Fibroblast of skin of scalp (primary cell): ENCODE measurements around the gene DHX58.

Experiments
- DNase-seq: peaks from one replicate; pipeline ENCODE4 v3.0.0-alpha.2; 2013

Gene DHX58

GRCh38 chr17:42129109-42129837 lies 16.8 kb upstream of the DHX58 start:
- DNase-seq = no peak

- no peak for DNase-seq
Measured at GRCh38 chr17:42127414-42127813, 14.9 kb upstream of the DHX58 start.

- no peak for DNase-seq
Measured at GRCh38 chr17:42126836-42127235, 14.3 kb upstream of the DHX58 start.

- DNase-seq = no peak
Measured at GRCh38 chr17:42125565-42125964, 13.1 kb upstream of the DHX58 start.

- no peak for DNase-seq
Measured at GRCh38 chr17:42124256-42124655, 11.7 kb upstream of the DHX58 start.

GRCh38 chr17:42122371-42123303 lies 10.1 kb upstream of the DHX58 start, which contains the start of gene HSPB9:
Gene HSPB9 (plus strand): TSS chr17:42122804. CDS start chr17:42122851, 47 bp downstream.
- DNase-seq = no peak

- peak; percentile 82 for DNase-seq
Measured at GRCh38 chr17:42120770-42121769, 8.6 kb upstream of the DHX58 start, which contains the start of gene KAT2A. Gene KAT2A (minus strand): TSS chr17:42121367. CDS start chr17:42121304, 63 bp downstream.

GRCh38 chr17:42120161-42120769 lies 7.8 kb upstream of the DHX58 start:
- no peak for DNase-seq

GRCh38 chr17:42119301-42119700 lies 6.8 kb upstream of the DHX58 start:
- DNase-seq = no peak

GRCh38 chr17:42118545-42118944 lies 6.0 kb upstream of the DHX58 start:
- no peak for DNase-seq

GRCh38 chr17:42118126-42118510 lies 5.6 kb upstream of the DHX58 start:
- no peak for DNase-seq

- DNase-seq = no peak
Measured at GRCh38 chr17:42117397-42118125, 5.0 kb upstream of the DHX58 start.

- DNase-seq = peak; percentile 74
Measured at GRCh38 chr17:42116705-42117396, 4.3 kb upstream of the DHX58 start.

GRCh38 chr17:42114118-42114517 lies 1.6 kb upstream of the DHX58 start:
- no peak for DNase-seq

GRCh38 chr17:42113293-42114069 lies 967 bp upstream of the DHX58 start:
- DNase-seq = no peak

GRCh38 chr17:42111871-42112551 lies 503 bp downstream of the DHX58 start:
- DNase-seq = no peak

GRCh38 chr17:42111265-42111636 lies 1.3 kb downstream of the DHX58 start:
- DNase-seq = no peak

GRCh38 chr17:42110301-42111264 lies 1.9 kb downstream of the DHX58 start:
- no peak for DNase-seq
